ENCODE data around the gene C1QTNF3. TPM values are rescaled to one million over a fixed set of nuclear protein-coding genes. Genes with fewer than 3 reads are reported as not detected.

C1QTNF3 gene
- total and polyA plus RNA-seq, 8 donors: 3.6 to 84.1 (median 10.9) TPM

DNA sequence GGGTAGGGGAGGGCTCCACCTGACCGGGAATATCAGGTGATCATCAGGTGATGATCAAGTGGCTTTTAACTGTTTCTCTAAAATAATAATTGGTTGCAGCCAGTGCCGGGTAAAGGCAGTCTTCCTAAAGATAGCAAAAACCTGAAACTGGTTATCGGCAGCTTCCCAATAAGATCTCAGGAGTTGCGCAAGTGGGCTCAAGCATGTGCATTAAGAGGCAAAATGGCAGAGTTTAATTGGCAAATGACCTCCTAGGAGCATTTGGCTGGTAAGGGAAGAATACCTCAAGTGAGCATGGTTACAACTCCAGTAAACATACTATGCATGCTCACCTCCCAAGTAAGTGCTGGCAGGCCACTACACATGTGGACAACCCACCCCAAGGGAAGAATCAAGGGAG lies 4.2 kb downstream of the C1QTNF3 start:
- H3K4me3 ChIP-seq: no peak overlapping the region
- WGBS, 5 donors: 93 to 98% (median 96%) methylated on average over 4 of the region's 4 CpGs
- intact Hi-C loops (cut with DNase I; ENCODE audit: low total_unique reads): no loop called here

GRCh38 chr5:34038390-34038789 lies 4.6 kb downstream of the C1QTNF3 start:
- Histone ChIP-seq H3K9me3 (no peaks in the 10 kb centered on the region), H3K27me3 (no peaks in the 10 kb centered on the region), H3K4me1 (peaks cover 9 to 33% (median 19%) of the 10 kb centered on the region in 4 donors), H3K4me3 (no peak overlapping the region), H3K36me3 (peaks cover 6 to 15% (median 8%) of the 10 kb centered on the region in 4 donors), H3K27ac (peak overlapping the region in 1 of 5 donors; percentile 67)
- intact Hi-C loops (cut with DNase I; ENCODE audit: low total_unique reads): no loop called here
- 70 to 88% (median 81%) methylated on average over 2 of the region's 2 CpGs for WGBS, 5 donors
- TF ChIP-seq POLR2AphosphoS5 (IDR thresholded peaks at IDR 0.05) (no peak), EP300 (IDR thresholded peaks at IDR 0.05) (no peak), CTCF (IDR thresholded peaks at IDR 0.05) (no peak), POLR2A (IDR thresholded peaks at IDR 0.05) (no peak)
- no peak for DNase-seq

More for the DNA sequence above, 4.2 kb downstream of the C1QTNF3 start:
- DNase-seq: no peak
- H3K27me3 ChIP-seq: no peaks in the 10 kb centered on the region
- H3K9me3 ChIP-seq: no peaks in the 10 kb centered on the region
- H3K27ac ChIP-seq: no peak overlapping the region
- peaks cover 6 to 13% (median 8%) of the 10 kb centered on the region in 4 donors for H3K36me3 ChIP-seq
- H3K4me1 ChIP-seq: peaks cover 14 to 38% (median 24%) of the 10 kb centered on the region in 4 donors
- no peak for TF ChIP-seq EP300 (IDR thresholded peaks at IDR 0.05)
- TF ChIP-seq POLR2AphosphoS5 (IDR thresholded peaks at IDR 0.05): no peak
- TF ChIP-seq CTCF (IDR thresholded peaks at IDR 0.05): no peak
- no peak for TF ChIP-seq POLR2A (IDR thresholded peaks at IDR 0.05)

- WGBS, 5 donors: 65 to 94% (median 85%) methylated on average over 3 of the region's 3 CpGs
- Histone ChIP-seq H3K36me3 (peaks cover 7 to 20% (median 12%) of the 10 kb centered on the region in 4 donors), H3K4me1 (peaks cover 3 to 27% (median 13%) of the 10 kb centered on the region in 4 donors), H3K9me3 (no peaks in the 10 kb centered on the region), H3K27me3 (no peaks in the 10 kb centered on the region), H3K4me3 (no peak overlapping the region), H3K27ac (peak overlapping the region in 1 of 5 donors; percentile 67)
- no peak for TF ChIP-seq EP300 (IDR thresholded peaks at IDR 0.05)
- no peak for TF ChIP-seq CTCF (IDR thresholded peaks at IDR 0.05)
- no peak for TF ChIP-seq POLR2AphosphoS5 (IDR thresholded peaks at IDR 0.05)
- no peak for TF ChIP-seq POLR2A (IDR thresholded peaks at IDR 0.05)
- intact Hi-C loops (cut with DNase I; ENCODE audit: low total_unique reads): no loop called here
- DNase-seq: no peak
Measured at GRCh38 chr5:34037726-34038125, 5.3 kb downstream of the C1QTNF3 start.

DNA sequence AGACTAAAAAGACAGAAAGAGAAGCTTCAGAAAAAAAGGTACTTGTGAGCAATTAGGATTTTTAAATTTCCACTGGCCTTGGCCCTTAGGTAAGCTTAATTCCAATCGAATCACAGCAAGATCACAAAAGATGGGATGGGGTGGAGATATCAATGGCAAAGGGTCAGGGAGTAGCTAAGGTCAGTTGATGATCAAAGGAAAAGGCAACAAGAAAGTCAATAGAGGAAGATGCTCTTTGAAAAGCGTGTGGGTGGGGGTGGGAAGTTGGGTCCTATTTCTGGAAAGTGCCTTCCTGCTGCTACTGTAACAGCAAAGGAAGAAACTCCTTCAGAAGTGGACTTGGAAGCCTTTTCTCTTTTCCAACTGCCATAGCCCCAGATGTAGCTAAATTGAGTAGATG lies 7.3 kb downstream of the C1QTNF3 start:
- Histone ChIP-seq H3K9me3 (no peaks in the 10 kb centered on the region), H3K4me1 (peaks cover 0 to 12% (median 5%) of the 10 kb centered on the region in 4 donors), H3K27ac (no peak overlapping the region), H3K36me3 (peaks cover 7 to 20% (median 12%) of the 10 kb centered on the region in 4 donors), H3K4me3 (no peak overlapping the region), H3K27me3 (no peaks in the 10 kb centered on the region)
- TF ChIP-seq POLR2AphosphoS5 (IDR thresholded peaks at IDR 0.05) (no peak), CTCF (IDR thresholded peaks at IDR 0.05) (no peak), EP300 (IDR thresholded peaks at IDR 0.05) (no peak), POLR2A (IDR thresholded peaks at IDR 0.05) (no peak)
- intact Hi-C loops (cut with DNase I; ENCODE audit: low total_unique reads): no loop called here
- 78 to 91% (median 81%) methylated on average over 2 of the region's 2 CpGs for WGBS, 5 donors
- no peak for DNase-seq

All from stomach (tissue), 9 donors.